GM21390 (cell line): ENCODE data around the gene DUSP11.
A peak's percentile ranks its signal among the peaks of the same experiment; 100 is the strongest.
"Not testable (repeated sequence)": the region's sequence is repeated elsewhere in the genome, so short reads cannot be mapped to it uniquely, and the experiment has no call there.

Source experiments
- ATAC-seq: cut with Tn5 transposase; IDR thresholded peaks from one replicate; pipeline ENCODE4 v1.9.1; 2021; ENCODE audit not compliant: unreplicated experiment

DUSP11 gene

DNA sequence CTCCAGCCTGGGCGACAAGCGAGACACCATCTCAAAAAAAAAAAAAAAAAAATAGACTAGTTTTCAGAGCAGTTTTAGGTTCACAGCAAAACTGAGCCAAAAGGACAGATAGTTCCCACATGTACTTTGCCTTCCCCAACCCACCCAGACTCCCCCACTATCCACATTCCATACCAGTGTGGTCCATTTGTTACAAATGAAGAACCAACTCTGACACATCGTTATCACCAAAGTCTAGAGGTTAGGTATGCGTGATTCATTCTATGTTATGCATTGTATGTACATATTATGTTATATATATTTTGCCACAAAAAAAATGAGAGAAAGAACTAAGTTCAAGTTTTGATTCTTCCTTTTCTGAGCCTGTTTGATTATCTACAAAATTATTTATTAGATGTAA lies 3.5 kb downstream of the DUSP11 start:
- ATAC-seq: no peak

DNA sequence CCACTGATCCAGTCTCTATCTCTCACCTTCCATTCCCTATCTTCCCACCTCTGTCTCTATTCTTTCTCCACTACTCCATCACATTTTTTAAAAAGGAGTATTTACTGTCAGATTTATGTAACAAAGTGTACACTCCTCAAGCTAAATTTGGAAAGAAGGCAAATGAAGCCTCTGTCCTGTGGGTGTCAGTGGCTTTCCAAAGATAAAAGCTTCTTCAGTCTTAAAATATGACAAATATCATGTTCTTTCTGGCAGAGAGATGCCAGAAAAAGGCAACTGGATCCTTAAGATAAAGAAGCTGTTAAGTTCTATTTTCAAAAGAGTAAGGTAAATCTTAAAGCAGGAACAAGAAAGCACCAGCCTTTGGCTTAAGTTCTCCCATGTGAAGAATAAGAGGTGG lies 7.1 kb downstream of the DUSP11 start:
- no peak for ATAC-seq

DNA sequence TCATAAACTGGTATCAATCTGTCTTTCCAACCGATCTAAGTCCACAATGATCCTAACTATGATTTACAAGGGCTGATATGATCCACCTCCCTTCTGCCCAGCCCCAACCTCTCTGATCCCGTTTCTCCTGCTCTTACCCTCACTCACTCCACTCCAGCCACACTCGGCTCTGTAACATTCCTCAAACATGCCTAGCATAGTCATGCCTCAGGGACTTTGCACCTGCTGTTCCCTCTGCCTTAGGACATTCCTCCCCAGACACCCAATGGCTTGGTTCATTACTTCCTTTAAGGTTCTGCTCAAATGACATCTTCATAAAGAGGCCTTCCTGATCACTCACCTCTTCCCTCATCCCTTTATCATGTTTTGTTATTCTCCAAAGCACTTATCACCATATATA lies 9.2 kb downstream of the DUSP11 start:
- ATAC-seq: no peak

DNA sequence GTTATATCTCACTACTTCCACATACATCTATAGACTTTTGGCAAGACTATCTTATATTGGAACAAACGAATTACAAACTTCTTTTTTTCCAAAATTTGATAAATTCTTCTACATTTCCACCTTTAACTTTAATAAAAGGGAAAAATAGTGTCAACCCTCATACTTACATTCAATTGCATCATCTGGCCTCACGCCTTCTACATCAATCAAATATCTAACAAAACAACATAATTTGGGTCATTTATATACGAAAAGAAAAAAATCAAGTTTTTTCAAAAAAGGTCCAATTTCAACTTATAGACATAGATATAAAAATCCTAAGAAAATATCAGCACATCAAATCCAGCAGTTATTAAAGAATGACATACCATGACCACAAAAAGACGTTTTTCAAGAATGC lies 12.9 kb downstream of the DUSP11 start:
- ATAC-seq: no peak

DNA sequence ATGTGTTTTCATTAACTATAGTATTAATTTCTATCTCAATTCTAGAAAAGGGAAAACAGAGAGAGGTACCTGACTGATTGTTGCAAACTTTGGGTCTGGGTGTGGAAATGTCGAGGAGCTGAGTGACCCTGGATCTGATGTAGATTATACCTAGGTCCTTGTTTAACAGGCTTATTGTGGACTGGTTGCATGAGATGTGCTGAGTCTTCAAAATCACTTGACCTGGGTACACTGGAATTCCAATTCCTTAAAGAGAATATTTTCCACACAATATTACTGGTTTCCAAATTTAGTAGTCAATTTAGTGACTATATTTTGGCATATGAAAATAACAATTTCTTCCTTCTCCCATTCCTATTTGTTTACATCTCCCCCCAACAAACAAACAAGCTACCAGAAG lies 13.6 kb downstream of the DUSP11 start:
- ATAC-seq: no peak

DNA sequence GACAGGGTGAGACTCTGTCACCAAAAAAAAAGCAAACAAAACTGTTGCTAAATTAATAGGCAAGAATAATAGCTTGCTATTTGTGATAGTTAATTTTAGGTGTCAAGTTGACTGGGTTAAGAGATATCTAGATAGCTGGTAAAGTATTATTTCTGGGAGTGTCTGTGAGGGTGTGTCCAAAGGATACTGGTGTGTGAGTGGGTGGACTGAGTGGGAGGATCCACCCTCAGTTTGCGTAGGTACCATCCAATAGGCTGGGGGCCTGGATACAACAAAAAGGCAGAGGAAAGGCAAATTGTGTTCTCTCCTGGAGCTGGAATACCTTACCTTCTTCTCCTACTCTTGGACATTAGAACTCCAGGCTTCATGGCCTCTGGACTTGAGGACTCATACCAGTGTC lies 15.0 kb downstream of the DUSP11 start:
- no peak for ATAC-seq

DNA sequence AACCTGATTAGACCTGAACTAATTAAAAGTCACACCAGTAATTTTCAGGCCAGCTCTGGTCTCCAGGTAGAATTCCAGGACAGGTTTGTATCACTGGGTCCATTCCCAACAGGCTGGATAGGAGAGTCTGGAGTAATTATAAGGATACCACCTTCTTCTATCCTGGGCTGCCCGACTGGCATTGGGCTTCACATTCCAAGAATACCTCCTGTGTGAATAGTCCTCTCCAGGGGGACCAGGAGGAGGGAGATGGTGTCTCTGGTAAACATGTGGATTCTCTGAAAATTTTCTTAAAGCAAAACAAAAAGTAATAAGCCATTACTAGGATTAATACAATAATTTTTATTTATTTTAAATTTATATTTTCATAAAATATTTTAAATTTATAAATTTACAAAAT lies 17.3 kb downstream of the DUSP11 start:
- no peak for ATAC-seq

DNA sequence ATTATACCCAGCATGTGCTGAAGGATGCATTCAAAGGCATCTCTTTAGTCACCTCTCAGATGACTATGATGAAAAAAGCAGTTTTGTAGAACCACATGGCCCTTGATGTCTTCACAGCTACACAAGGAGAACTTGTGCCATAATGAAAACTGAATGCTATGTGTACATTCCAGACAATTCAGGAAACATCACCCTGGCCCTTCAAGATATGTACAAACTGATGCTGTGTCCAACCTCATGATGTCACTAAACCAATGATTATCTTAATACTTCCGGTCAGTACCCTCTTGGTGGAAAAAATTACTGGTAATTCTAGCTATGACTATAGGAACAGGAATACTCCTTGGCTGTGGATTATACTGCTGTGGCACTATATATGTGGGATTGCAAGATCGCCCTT lies 20.0 kb downstream of the DUSP11 start:
- no peak for ATAC-seq

DNA sequence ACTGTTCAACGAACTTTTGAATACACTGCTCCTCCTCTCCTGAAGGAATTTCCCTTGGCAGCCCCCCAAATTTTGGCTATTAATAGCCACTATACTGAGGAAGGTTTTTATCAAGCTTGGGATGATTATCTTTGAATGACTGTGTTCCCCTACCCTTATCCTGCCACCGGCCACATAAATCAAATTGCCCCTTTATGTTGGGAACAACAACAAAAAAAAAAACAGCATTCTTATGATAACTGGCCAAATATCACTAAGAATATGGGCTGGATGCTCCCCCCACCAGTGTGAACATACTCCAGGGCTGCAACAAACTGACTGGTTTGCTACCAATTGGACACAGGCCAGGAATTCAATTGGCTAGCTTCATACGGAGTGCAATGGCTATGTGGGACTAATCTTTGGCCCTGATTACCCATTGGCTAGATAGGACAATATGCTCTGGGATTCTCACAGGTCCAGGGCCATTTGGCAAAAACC lies 20.6 kb downstream of the DUSP11 start:
- ATAC-seq: no peak

DNA sequence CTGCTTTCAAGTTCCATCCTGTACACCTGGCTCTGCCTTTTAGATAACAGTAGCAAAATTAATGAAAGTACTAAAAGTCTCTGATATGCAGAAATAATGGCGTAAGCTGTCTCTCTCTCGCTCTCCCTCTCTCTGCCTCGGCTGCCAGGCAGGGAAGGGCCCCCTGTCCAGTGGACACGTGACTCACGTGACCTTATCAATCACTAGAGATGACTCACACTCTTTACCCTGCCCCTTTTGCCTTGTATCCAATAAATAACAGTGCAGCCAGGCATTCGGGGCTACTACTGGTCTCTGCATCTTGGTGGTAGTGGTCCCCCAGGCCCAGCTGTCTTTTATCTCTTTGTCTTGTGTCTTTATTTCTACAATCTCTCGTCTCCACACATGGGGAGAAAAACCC lies 25.6 kb downstream of the DUSP11 start:
- not testable (repeated sequence) for ATAC-seq

DNA sequence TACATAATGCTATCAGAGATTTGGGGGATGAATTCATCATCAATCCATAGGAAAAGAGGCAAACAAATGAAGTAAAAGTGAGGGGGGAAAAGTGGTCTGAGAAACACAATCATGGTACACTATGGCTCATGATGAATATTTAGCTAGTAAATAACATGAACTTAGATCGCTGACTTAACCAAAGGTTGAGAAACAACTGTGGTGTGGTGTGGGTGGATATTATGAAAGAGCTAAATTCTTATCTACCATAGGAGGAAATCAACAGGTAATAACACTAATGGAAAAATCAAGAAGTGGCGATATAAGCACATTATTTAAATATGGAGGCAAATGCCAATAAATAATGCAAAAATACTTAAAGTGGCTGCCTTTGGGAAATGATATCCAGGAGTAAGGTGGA lies 30.6 kb downstream of the DUSP11 start:
- ATAC-seq: no peak

DNA sequence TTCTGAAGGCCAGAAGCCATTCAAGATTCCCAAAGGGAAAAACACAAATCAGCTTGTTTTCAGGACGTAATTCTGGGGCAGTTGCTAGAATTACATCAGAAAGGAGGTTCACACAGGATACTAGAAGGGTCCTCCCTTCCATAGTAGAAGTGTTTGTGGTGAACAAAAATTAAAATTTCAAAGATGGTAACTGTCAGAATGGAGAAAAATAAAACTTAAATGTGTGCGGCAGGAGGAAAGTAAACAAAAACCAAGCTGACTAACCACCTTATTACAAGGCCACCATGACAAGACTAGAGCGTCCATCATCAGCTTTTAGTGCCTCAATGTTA lies 33.1 kb downstream of the DUSP11 start:
- ATAC-seq: no peak

DNA sequence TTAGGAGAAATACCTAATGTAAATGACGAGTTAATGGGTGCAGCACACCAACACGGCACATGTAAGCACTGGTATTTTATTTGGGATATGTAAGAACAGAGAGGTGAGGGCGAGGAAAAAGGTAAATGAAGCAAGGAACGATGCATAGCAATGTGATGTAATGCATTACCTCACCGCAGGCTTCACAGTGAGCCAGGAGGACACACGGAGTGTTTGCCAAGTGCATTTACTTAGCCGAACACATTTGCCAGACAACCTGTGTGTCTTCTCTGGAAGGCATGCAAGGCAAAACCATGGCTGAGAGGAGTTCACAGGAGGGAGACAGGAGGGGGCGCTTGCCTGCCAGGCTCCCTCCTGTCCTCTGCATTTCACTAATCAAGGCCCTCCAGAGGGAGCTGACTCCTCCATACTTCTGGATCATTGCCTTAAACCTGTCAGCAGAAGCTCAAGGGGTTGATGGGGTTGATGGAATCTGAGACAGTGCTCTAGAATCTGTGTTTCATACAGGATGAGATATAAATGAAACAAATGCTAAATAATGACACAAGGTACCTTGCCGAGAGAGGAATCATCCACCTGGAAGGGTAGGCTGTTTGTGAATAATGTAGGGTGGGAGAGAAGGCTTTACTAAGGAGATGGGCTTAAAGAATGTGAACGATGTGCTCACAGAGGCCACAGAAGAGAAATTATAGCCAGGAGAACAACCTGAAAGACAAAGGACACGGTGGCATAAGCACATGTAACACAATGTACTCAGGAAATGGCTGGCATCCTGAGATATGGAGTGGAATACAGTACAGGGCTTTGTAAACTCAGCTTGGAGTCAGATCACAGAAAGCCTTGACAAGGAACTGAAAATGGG lies 33.7 kb downstream of the DUSP11 start:
- ATAC-seq: no peak

DNA sequence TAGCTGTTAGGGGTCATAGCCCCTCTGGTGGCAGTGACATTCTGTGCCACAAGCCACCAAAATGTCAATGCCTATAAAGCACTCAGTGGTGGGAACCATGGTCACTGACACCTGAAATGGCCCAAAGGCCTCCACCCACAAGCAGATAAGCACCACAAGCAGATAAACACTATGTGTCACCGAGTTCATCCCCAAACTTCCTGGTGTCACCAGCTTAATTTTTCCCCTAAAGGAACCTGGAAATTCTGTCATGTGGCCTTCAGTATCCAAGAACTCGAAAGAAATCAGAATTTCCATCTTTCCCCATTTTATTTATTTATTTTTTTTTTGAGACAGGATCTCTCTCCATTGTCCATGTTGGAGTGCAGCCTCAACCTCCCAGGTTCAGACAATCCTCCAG lies 39.1 kb downstream of the DUSP11 start:
- ATAC-seq: no peak

DNA sequence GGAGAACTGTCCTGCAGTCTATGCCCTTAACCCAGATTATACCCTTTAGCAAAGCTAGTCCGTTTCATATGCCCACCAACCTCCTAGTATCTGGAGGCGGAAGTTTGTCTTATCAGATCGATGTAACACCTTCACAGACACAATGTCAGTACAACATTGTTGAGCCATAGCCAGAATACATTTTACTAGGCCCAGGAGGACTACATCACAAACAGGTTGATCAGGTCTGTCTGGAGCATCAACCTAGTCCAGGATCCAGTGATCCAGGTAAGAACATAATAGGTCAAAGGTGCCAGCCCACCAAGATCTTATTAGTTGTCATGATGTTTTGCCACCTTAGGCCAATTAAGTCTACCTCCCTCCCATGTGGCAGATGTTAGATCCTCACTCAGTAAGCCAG lies 40.8 kb downstream of the DUSP11 start:
- ATAC-seq: no peak

DNA sequence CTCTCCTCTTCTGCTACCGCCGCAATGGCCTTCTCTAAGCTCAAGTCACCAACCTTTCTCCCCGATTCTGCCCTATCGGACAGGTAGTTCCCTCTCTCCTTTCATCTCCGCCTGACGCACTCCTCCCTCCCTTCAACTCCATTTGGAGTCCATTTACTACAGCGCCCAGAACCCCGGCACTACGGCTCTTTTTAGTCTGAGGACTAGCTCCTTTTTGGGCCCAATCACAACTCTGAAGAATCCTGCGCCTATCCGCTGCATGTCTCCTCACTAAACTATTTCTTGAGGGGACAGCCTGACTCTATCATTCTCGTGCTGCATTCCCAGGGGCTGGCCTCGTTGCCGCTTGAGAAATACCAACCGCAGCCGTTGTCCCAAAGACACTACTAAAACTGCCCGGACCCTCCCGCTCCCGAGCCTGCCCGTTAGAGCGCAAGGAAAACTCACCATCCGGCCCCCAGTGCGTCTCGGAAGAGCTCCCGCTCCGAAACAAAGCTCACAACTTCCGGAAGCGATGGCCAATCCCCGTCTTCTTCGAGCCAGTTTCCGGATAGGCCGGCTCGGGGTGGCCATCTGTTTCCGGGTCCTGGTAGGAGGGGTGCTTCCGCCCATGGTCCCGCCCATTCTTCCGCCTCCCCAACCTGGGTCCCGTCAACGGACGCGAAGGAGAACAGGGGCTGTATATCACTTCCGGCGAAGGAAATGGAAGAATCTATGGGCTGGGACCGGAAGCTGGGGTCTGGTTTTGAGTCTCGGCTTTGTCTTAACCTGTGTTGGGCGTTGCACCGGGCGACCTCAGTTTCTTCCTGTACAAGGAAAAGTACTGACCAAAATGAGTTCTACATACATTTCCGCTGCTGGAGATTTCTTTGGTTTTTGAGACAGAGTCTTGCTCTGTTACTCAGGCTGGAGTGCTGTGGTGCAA lies 42.8 kb downstream of the DUSP11 start, which contains the start of gene TPRKB:
TPRKB (minus strand) TSS at position 491 of the 925 bp plus-strand sequence. CDS start 2,776 bp downstream, outside the sequence.
- peak; percentile 96 for ATAC-seq

DNA sequence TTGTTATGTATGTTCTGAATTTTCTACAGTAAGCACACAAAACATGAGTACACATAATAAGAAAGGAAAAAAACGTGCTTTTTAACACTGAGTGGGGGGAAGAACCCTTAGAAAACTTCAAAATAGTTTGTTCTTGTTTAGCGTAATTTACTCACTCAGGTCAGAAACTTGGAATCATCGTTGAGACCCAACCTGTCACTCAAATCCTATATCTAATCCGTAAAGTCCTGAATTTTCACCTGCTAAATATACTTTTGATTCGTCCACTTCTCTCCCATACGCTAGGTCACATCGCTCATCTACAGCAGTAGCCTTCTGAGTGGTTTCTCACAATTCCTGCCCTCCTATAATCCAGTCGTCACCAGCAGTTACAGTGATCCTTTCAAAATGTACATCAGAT lies 43.5 kb downstream of the DUSP11 start:
- no peak for ATAC-seq

DNA sequence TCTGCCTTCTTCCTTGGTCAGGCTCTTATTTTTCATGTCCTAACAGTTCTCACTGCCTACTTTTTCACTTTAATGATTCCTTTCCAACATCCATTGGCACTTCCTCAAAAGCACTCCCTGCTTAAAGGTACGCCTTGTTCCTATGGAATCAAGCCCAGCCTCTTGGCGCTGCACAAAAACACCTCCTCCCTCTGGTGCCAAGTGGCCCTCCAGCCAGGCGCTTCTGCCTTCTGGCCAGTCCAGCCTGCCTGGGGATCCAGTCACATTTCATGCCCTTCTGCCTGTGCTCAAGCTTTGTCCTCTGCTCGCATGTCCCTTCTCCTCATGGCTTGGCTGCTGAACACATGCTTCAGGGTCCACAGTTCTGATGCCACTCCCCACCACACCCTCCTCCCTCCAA lies 49.1 kb downstream of the DUSP11 start:
- ATAC-seq: no peak

DNA sequence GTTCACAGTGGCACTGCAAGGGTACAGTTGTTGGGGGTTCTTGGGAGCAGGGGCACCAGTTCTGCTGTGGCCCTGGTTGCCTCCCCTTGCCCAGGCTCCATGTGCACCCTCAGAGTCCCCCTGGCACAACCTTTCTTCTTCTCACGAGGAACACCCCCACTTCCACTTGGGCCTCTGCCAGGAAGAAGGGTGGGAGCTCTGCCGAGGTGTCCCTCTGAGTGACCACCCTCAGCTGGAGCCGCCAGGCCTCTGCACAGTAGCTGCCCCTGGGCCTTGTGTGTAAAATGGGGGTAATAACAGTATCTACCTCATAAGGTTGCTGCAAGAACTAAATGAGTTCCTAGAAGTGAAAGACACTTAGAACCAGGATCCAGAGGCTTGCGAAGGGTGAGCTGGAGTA lies 51.2 kb downstream of the DUSP11 start:
- no peak for ATAC-seq

DNA sequence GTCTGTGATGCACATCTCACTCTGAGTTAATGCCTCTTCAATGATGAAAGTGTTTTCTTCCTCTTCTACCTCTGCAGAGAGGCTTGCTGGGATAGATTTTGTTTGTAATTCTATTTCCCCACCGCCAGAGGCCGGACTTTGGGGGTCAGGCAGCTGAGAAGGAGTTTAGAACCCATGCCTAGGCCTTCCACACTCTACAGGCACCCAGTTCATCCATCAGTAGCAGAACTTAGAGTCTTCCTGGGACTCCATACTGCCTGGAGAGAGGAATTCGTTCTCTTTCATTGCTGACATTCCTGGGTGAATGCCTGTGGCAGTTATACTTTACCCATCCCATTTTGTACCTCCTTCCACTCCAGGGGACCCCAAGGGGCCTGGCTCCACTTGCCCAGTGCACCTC lies 51.9 kb downstream of the DUSP11 start:
- ATAC-seq: no peak

DNA sequence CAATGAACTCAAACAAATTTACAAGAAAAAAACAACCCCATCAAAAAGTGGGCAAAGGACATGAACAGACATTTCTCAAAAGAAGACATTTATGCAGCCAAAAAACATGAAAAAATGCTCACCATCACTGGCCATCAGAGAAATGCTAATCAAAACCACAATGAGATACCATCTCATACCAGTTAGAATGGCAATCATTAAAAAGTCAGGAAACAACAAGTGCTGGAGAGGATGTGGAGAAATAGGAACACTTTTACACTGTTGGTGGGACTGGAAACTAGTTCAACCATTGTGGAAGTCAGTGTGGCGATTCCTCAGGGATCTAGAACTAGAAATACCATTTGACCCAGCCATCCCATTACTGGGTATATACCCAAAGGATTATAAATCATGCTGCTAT lies 53.2 kb downstream of the DUSP11 start:
- not testable (repeated sequence) for ATAC-seq
